Measurements from ENCODE around the gene PLEK2. TPM values are rescaled to one million over a fixed set of nuclear protein-coding genes. Genes with fewer than 3 reads are reported as not detected.

PLEK2 gene
- total RNA-seq, 4 donors from 2014 or later: 0.39 to 1.2 TPM; not detected in 2

DNA sequence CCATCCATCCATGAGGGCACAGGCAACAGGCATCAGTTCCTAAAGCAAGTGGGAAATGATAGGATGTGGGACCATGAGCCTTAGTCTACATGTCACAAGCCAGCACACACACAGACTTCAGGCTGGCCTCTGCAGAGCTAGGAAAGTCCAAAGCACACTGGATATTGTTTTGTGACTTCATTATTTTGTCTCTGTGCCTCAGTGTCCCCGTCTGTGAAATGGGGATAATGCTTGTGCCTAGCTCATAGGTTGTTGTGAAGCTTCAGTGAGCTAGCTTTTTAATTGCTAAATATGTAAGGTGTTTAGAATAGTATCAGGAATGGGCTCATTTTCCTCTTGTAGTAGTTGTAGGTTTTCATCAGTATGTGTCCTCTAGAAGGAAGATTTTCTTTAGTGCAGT, 27.0 kb upstream of the PLEK2 start:
- H3K27ac ChIP-seq: no peak overlapping the region
- no peaks in the 10 kb centered on the region for H3K36me3 ChIP-seq
- 86 to 100% methylated on average over 1 of the region's 1 CpG for WGBS, 2 donors
- no peaks in the 10 kb centered on the region for H3K27me3 ChIP-seq
- no peak for DNase-seq (ENCODE audit: low spot score in 2 of 2)
- H3K4me1 ChIP-seq: no peaks in the 10 kb centered on the region
- TF ChIP-seq POLR2A (IDR thresholded peaks at IDR 0.05): no peak
- TF ChIP-seq EP300 (IDR thresholded peaks at IDR 0.05): no peak
- TF ChIP-seq, protein P1, sequence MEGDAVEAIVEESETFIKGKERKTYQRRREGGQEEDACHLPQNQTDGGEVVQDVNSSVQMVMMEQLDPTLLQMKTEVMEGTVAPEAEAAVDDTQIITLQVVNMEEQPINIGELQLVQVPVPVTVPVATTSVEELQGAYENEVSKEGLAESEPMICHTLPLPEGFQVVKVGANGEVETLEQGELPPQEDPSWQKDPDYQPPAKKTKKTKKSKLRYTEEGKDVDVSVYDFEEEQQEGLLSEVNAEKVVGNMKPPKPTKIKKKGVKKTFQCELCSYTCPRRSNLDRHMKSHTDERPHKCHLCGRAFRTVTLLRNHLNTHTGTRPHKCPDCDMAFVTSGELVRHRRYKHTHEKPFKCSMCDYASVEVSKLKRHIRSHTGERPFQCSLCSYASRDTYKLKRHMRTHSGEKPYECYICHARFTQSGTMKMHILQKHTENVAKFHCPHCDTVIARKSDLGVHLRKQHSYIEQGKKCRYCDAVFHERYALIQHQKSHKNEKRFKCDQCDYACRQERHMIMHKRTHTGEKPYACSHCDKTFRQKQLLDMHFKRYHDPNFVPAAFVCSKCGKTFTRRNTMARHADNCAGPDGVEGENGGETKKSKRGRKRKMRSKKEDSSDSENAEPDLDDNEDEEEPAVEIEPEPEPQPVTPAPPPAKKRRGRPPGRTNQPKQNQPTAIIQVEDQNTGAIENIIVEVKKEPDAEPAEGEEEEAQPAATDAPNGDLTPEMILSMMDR (IDR thresholded peaks at IDR 0.05): no peak
- no peak overlapping the region for H3K4me3 ChIP-seq
- H3K9me3 ChIP-seq: no peaks in the 10 kb centered on the region

DNA sequence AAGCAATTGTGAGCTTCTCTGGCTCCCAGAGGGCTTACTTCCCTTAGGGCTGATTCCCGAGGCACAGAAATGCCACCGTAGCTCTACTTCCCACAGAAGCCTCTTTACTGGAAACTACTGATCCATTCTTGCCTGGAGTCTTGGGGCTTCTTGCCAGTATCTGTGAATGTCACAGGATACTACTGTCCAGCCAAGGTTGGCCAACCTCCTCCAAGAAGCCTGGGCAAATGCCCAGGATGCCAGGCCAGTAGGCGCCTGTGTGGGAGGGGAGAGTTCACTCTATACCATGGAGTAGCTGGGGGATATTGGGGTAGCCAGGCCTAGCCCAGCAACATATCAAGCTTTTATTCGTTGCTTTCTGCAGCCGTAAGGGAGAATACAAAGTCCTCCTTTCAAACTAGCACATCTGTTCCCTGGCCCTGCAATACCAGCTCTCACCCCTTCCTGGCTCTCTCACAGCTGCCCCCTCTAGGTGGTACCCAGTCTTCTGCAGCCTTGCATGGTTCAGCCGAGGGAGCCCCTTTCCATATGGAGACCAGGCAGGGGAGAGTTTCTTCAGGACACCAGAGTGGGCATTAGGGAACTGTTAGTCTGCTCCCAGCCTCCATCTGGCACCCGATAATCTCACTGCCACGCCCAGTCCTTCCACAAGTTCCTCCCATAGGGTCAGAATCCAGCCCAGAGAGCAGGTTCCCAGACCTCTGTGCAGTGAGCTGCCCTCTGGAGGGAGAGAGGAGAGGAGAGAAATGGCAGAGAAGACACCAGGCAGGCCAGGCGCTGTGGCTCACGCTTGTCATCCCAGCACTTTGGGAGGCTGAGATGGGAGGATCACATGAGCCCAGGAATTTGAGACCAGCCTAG, 24.3 kb upstream of the PLEK2 start:
- TF ChIP-seq, protein P1 (IDR thresholded peaks at IDR 0.05): no peak
- no peak for TF ChIP-seq EP300 (IDR thresholded peaks at IDR 0.05)
- TF ChIP-seq POLR2A (IDR thresholded peaks at IDR 0.05): no peak
- Histone ChIP-seq H3K36me3 (no peaks in the 10 kb centered on the region), H3K27ac (no peak overlapping the region), H3K4me3 (no peak overlapping the region), H3K27me3 (no peaks in the 10 kb centered on the region), H3K9me3 (no peaks in the 10 kb centered on the region), H3K4me1 (no peaks in the 10 kb centered on the region)
- WGBS, 2 donors: 70 to 76% methylated on average over 10 of the region's 10 CpGs
- no peak for DNase-seq (ENCODE audit: low spot score in 2 of 2)

DNA sequence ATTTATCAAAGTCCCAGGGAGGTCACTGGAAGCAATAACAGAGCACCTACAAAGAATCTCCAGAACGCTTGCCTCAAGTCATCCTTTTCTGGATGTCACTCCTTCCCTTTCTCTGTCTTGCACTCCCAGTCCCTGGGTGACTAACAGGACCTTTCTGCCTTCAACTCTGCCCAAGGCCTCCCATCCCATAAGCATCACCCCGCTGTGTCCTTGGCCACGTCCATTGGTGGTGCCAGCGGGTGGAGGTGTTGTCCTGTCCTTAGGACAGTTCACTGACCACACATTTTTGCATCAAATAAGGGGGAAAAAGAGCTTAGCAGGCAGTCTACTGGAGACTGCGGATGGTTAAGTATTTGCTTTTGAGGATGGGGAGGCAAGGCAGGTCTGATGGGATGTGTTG, 23.6 kb upstream of the PLEK2 start:
- no peak overlapping the region for H3K4me3 ChIP-seq
- H3K9me3 ChIP-seq: no peaks in the 10 kb centered on the region
- no peaks in the 10 kb centered on the region for H3K36me3 ChIP-seq
- 87 to 91% methylated on average over 5 of the region's 5 CpGs for WGBS, 2 donors
- TF ChIP-seq, protein P1 (IDR thresholded peaks at IDR 0.05): no peak
- TF ChIP-seq POLR2A (IDR thresholded peaks at IDR 0.05) (no peak), EP300 (IDR thresholded peaks at IDR 0.05) (no peak)
- DNase-seq (ENCODE audit: low spot score in 2 of 2): no peak
- H3K27ac ChIP-seq: no peak overlapping the region
- H3K4me1 ChIP-seq: no peaks in the 10 kb centered on the region
- no peaks in the 10 kb centered on the region for H3K27me3 ChIP-seq

DNA sequence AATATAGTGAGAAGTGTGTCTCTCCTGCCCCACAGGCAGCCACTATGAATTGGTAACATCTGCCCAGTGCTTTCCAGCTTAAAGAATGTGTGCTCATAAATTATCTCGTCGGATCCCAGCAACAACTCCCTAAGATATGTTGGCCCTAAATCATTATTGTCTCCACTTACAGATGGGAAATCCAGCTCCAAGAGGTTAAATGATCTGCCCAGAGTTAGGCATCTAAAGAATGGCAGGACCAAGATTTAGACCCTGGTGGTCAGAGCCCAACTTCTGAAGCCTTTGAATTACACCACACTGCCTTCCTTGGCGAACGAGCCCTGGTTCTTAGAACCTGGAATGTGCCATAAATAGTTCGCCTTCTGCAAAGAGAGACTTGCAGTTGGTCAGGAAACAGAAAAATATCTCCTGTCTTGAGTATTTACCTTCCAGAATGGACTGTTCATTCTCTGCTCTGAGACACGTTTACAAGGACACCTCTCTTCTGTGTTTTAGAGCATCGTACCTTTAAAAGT, 20.1 kb upstream of the PLEK2 start:
- peaks cover 0 to 4% (median 0%) of the 10 kb centered on the region in 4 donors for H3K4me1 ChIP-seq
- H3K27ac ChIP-seq: no peak overlapping the region
- H3K9me3 ChIP-seq: no peaks in the 10 kb centered on the region
- no peak overlapping the region for H3K4me3 ChIP-seq
- no peaks in the 10 kb centered on the region for H3K36me3 ChIP-seq
- DNase-seq (ENCODE audit: low spot score in 2 of 2): no peak
- 45 to 51% methylated on average over 7 of the region's 7 CpGs for WGBS, 2 donors
- no peaks in the 10 kb centered on the region for H3K27me3 ChIP-seq
- no peak for TF ChIP-seq POLR2A (IDR thresholded peaks at IDR 0.05)

DNA sequence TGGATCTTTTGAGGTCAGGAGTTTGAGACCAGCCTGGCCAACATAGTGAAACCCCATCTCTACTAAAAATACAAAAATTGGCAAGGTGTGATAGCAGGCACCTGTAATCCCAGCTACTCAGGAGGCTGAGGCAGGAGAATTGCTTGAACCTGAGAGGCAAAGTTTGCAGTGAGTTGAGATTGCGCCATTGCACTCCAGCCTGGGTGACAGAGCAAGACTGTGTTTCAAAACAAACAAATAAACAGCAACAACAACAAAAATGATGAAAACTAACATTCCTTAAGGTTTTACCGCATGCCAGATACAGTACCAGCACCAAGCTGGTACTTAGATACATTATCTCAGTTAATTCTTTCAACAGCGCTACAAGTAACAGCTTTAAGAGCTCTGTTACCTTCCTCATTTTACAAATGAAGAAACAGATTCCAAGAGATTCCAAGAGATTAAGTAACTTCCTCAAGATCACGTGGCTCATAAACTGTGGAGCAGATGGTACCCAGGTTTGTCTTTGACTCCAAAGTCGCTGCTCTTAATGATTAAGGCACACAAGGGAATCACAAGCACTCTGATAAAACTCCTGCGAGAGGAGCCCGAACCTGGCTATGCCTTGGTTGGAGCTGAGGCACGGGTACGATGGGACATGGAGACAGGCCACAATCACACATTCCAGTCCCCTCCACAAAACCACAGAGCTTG, 17.7 kb upstream of the PLEK2 start:
- WGBS, 2 donors: 80 to 83% methylated on average over 9 of the region's 9 CpGs
- DNase-seq (ENCODE audit: low spot score in 2 of 2): no peak

More for the DNA sequence above, 17.7 kb upstream of the PLEK2 start:
- Histone ChIP-seq H3K9me3 (no peaks in the 10 kb centered on the region), H3K4me1 (peaks cover 0 to 7% (median 0%) of the 10 kb centered on the region in 4 donors), H3K27ac (no peak overlapping the region), H3K4me3 (no peak overlapping the region), H3K36me3 (no peaks in the 10 kb centered on the region), H3K27me3 (peaks cover 0 to 5% of the 10 kb centered on the region in 2 donors)
- no peak for TF ChIP-seq POLR2A (IDR thresholded peaks at IDR 0.05)
- TF ChIP-seq, protein P1 (IDR thresholded peaks at IDR 0.05): no peak
- TF ChIP-seq EP300 (IDR thresholded peaks at IDR 0.05): no peak
